Measurements from ENCODE around the gene ATXN1.
A peak's percentile ranks its signal among the peaks of the same experiment; 100 is the strongest.

ATXN1 gene

GRCh38 chr6:16318953-16319720 lies 442.1 kb downstream of the ATXN1 start:
- DNase-seq (ENCODE audit: extremely low read depth, low read depth) = no peak
- no peak overlapping the region for H3K4me3 ChIP-seq (replicated peaks; ENCODE audit: low read depth, low read length)

GRCh38 chr6:16318538-16318937 lies 442.7 kb downstream of the ATXN1 start:
- H3K4me3 ChIP-seq (replicated peaks; ENCODE audit: low read depth, low read length) = no peak overlapping the region
- TF ChIP-seq CTCF (IDR thresholded peaks at IDR 0.05; ENCODE audit: low read depth, low read length, missing control alignments) = no peak
- no peak for DNase-seq (ENCODE audit: extremely low read depth, low read depth)

More at GRCh38 chr6:16318953-16319720, 442.1 kb downstream of the ATXN1 start:
- no peak for TF ChIP-seq CTCF (IDR thresholded peaks at IDR 0.05; ENCODE audit: low read depth, low read length, missing control alignments)

GRCh38 chr6:16316741-16317251 lies 444.5 kb downstream of the ATXN1 start:
- no peak overlapping the region for H3K4me3 ChIP-seq (replicated peaks; ENCODE audit: low read depth, low read length)
- no peak for DNase-seq (ENCODE audit: extremely low read depth, low read depth)
- TF ChIP-seq CTCF (IDR thresholded peaks at IDR 0.05; ENCODE audit: low read depth, low read length, missing control alignments) = peak; percentile 71

- H3K4me3 ChIP-seq (replicated peaks; ENCODE audit: low read depth, low read length) = no peak overlapping the region
- no peak for TF ChIP-seq CTCF (IDR thresholded peaks at IDR 0.05; ENCODE audit: low read depth, low read length, missing control alignments)
- no peak for DNase-seq (ENCODE audit: extremely low read depth, low read depth)
These were observed 447.0 kb downstream of the ATXN1 start for GRCh38 chr6:16314296-16314695.

- no peak for TF ChIP-seq CTCF (IDR thresholded peaks at IDR 0.05; ENCODE audit: low read depth, low read length, missing control alignments)
- H3K4me3 ChIP-seq (replicated peaks; ENCODE audit: low read depth, low read length) = no peak overlapping the region
- no peak for DNase-seq (ENCODE audit: extremely low read depth, low read depth)
These were observed 447.5 kb downstream of the ATXN1 start for GRCh38 chr6:16313732-16314131.

- TF ChIP-seq CTCF (IDR thresholded peaks at IDR 0.05; ENCODE audit: low read depth, low read length, missing control alignments) = no peak
- H3K4me3 ChIP-seq (replicated peaks; ENCODE audit: low read depth, low read length) = no peak overlapping the region
- no peak for DNase-seq (ENCODE audit: extremely low read depth, low read depth)
These were observed 449.5 kb downstream of the ATXN1 start for GRCh38 chr6:16311763-16312162.

Data from HFF-Myc (cell line).